Fibroblast of lung (primary cell): ENCODE measurements around the gene CHST3. TPM values are rescaled to one million over a fixed set of nuclear protein-coding genes. Genes with fewer than 3 reads are reported as not detected.
"Not testable (repeated sequence)": the region's sequence is repeated elsewhere in the genome, so short reads cannot be mapped to it uniquely, and the experiment has no call there.

ENCODE experiments used
- DNase-seq, 2 donors: peaks; one replicate each; pipeline versions ENCODE4 v3.0.0 to v3.0.0-alpha.2; 2010; ENCODE audit warnings: low read depth in 2 of 2
- H2AFZ ChIP-seq: 2 replicates; pipeline ENCODE4 v1.5.1; 2012; ENCODE audit warnings: low read length, control low read depth, inconsistent platforms
- H3K27ac ChIP-seq: 2 replicates; pipeline ENCODE4 v1.5.1; 2011; ENCODE audit warnings: low read length, control low read depth; ENCODE audit not compliant: insufficient read depth
- H3K27me3 ChIP-seq: 2 replicates; pipeline ENCODE4 v1.5.1; 2011; ENCODE audit warnings: mild to moderate bottlenecking, low read length; ENCODE audit not compliant: control insufficient read depth, insufficient read depth
- H3K36me3 ChIP-seq: 2 replicates; pipeline ENCODE4 v1.5.1; 2011; ENCODE audit warnings: low read length; ENCODE audit not compliant: control insufficient read depth, insufficient read depth
- H3K4me1 ChIP-seq: 2 replicates; pipeline ENCODE4 v1.5.1; 2011; ENCODE audit warnings: low read length; ENCODE audit not compliant: control insufficient read depth, insufficient read depth; ENCODE audit errors: extremely low read depth
- H3K4me2 ChIP-seq: 2 replicates; pipeline ENCODE4 v1.5.1; 2011; ENCODE audit warnings: low read length, control low read depth; ENCODE audit not compliant: insufficient read depth; ENCODE audit errors: extremely low read depth
- H3K4me3 ChIP-seq, 4 experiments: fragments of 200-600 bp in 1 of 4; sonication (generic) in 1 of 4; replicated peaks in 1 of 4; 2 replicates each; pipeline ENCODE4 v1.5.1; 2011 to 2016; ENCODE audit warnings: low read length in 4 of 4, low read depth in 3 of 4, mild to moderate bottlenecking in 3 of 4, control low read depth in 2 of 4, inconsistent platforms in 1 of 4, mixed read lengths in 1 of 4; ENCODE audit not compliant: insufficient read depth in 1 of 4; ENCODE audit errors: control extremely low read depth in 1 of 4
- H3K79me2 ChIP-seq: 2 replicates; pipeline ENCODE4 v1.5.1; 2012; ENCODE audit warnings: mild to moderate bottlenecking, low read length, inconsistent platforms; ENCODE audit not compliant: control insufficient read depth, insufficient read depth
- H3K9ac ChIP-seq: 2 replicates; pipeline ENCODE4 v1.5.1; 2011; ENCODE audit warnings: mild to moderate bottlenecking, low read length, control low read depth; ENCODE audit not compliant: insufficient read depth
- H3K9me3 ChIP-seq: 2 replicates; pipeline ENCODE4 v1.5.1; 2012; ENCODE audit warnings: low read depth, low read length; ENCODE audit not compliant: control insufficient read depth, insufficient read depth
- H4K20me1 ChIP-seq: 2 replicates; pipeline ENCODE4 v1.5.1; 2011; ENCODE audit warnings: low read length; ENCODE audit not compliant: control insufficient read depth, insufficient read depth; ENCODE audit errors: extremely low read depth
- EZH2 ChIP-seq: IDR thresholded peaks from 2 replicates; pipeline ENCODE4 v1.5.1; 2012; ENCODE audit warnings: low read length, control low read depth, mild to moderate bottlenecking; ENCODE audit errors: missing control alignments
- polyA plus RNA-seq, 2 donors: library from polyadenylated mRNA; depleted of rRNA in 1 of 2; stranded (reverse) in 1 of 2; unstranded in 1 of 2; fragments of >200 nt; gene quantifications; 2 replicates each; pipeline ENCODE4 v1.2.1, GENCODE V29; 2011 to 2012; ENCODE audit warnings: missing spikeins in 1 of 2
- total RNA-seq: library from RNA; depleted of rRNA; stranded (reverse); fragments of >200 nt; gene quantifications from 2 replicates; pipeline ENCODE4 v1.2.1, GENCODE V29; 2014
- TF ChIP-seq, protein P1 (sequence below), 2 donors: IDR thresholded peaks in 1 of 2; conservative IDR thresholded peaks in 1 of 2; 1 replicate in 1 of 2; 2 replicates in 1 of 2; pipeline ENCODE4 v1.5.1; 2011 to 2012; ENCODE audit warnings: low read length in 2 of 2, control low read depth in 1 of 2, inconsistent platforms in 1 of 2, low read depth in 1 of 2, mild to moderate bottlenecking in 1 of 2

Gene CHST3
- total and polyA plus RNA-seq, 2 donors (not counting 1 experiment from before 2014, with no cell fraction given), result 9.1 to 29.9 TPM

DNA sequence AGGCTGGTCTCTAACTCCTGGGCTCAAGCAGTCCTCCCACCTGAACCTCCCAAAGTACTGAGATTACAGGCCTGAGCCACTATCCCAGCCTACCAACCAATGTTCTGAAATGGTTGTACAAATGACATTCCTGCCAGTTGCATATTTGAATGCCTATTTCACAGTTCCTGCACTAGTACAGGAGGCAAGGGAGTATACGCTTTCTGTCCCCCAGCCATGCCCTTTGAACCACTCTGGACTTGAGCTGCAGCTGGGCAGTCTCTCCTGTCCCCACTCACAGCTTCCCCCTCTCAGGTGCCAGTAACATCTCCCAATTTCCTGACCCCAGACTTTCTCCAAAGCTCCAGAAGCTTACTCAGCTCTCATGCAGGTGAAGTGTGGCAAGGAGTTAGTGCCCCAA lies 65.2 kb downstream of the CHST3 start:
- H3K36me3 ChIP-seq, result no peaks in the 10 kb centered on the region
- H3K27ac ChIP-seq, result no peak overlapping the region
- no peaks in the 10 kb centered on the region for H3K79me2 ChIP-seq
- no peak overlapping the region for H3K4me3 ChIP-seq
- TF ChIP-seq, protein P1, sequence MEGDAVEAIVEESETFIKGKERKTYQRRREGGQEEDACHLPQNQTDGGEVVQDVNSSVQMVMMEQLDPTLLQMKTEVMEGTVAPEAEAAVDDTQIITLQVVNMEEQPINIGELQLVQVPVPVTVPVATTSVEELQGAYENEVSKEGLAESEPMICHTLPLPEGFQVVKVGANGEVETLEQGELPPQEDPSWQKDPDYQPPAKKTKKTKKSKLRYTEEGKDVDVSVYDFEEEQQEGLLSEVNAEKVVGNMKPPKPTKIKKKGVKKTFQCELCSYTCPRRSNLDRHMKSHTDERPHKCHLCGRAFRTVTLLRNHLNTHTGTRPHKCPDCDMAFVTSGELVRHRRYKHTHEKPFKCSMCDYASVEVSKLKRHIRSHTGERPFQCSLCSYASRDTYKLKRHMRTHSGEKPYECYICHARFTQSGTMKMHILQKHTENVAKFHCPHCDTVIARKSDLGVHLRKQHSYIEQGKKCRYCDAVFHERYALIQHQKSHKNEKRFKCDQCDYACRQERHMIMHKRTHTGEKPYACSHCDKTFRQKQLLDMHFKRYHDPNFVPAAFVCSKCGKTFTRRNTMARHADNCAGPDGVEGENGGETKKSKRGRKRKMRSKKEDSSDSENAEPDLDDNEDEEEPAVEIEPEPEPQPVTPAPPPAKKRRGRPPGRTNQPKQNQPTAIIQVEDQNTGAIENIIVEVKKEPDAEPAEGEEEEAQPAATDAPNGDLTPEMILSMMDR (conservative IDR thresholded peaks at IDR 0.05 in 1 of 2, IDR thresholded peaks at IDR 0.05 in 1 of 2; ENCODE audit: low read depth in 1 of 2, low read length in 2 of 2), result no peak
- TF ChIP-seq EZH2, result no peak
- peaks cover 5% of the 10 kb centered on the region for H3K27me3 ChIP-seq
- H2AFZ ChIP-seq, result no peak overlapping the region
- H4K20me1 ChIP-seq, result no peaks in the 10 kb centered on the region
- no peak for DNase-seq
- H3K9ac ChIP-seq, result no peak overlapping the region
- H3K4me2 ChIP-seq, result no peak overlapping the region
- H3K9me3 ChIP-seq, result no peaks in the 10 kb centered on the region
- H3K4me1 ChIP-seq, result no peaks in the 10 kb centered on the region

DNA sequence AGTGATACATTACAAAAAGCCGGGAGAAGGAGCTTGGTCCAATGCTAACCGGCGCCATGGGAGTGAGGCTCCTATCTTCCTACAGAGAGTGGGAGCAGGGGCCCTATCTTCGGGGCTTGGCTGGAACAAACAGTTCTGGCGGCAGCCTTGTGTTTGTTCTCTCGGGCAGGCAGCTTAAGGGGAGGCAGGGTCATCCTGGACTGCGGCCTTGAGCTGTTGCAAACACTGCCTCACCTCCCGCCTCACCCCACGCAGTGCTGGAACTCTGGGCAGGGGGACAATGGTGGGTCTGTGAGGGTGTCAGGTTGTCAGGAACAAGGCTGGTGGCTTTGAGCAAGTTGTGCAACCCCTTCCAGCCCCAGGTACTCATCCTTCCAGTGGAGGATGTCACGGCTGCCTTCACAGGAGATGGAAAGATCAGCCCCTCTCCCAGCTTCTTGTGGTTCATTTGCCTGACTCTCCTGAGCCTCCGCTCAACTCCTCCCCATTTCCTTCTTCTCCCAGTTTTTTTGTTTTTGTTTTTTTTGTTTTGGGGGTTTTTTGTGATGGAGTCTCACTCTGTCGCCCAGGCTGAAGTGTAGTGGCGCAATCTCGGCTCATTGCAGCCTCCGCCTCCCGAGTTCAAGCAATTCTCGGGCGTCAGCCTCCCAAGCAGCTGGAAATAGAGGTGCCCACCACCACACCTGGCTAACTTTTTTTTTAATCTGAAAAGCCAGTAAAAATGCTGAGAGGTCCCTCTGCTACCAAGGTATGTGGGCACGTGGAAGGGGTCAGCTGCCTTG lies 66.8 kb downstream of the CHST3 start:
- H3K27ac ChIP-seq, result no peak overlapping the region
- no peaks in the 10 kb centered on the region for H3K9me3 ChIP-seq
- H4K20me1 ChIP-seq, result no peaks in the 10 kb centered on the region
- TF ChIP-seq EZH2, result peak; percentile 40
- TF ChIP-seq, protein P1 (conservative IDR thresholded peaks at IDR 0.05 in 1 of 2, IDR thresholded peaks at IDR 0.05 in 1 of 2; ENCODE audit: low read depth in 1 of 2, low read length in 2 of 2), result no peak
- no peak overlapping the region for H3K9ac ChIP-seq
- H3K79me2 ChIP-seq, result no peaks in the 10 kb centered on the region
- DNase-seq, result peak in 1 of 2 donors; percentile 55
- no peaks in the 10 kb centered on the region for H3K4me1 ChIP-seq
- no peak overlapping the region for H2AFZ ChIP-seq
- H3K4me2 ChIP-seq, result no peak overlapping the region
- H3K4me3 ChIP-seq, result no peak overlapping the region
- H3K27me3 ChIP-seq, result peaks cover 7% of the 10 kb centered on the region
- no peaks in the 10 kb centered on the region for H3K36me3 ChIP-seq

DNA sequence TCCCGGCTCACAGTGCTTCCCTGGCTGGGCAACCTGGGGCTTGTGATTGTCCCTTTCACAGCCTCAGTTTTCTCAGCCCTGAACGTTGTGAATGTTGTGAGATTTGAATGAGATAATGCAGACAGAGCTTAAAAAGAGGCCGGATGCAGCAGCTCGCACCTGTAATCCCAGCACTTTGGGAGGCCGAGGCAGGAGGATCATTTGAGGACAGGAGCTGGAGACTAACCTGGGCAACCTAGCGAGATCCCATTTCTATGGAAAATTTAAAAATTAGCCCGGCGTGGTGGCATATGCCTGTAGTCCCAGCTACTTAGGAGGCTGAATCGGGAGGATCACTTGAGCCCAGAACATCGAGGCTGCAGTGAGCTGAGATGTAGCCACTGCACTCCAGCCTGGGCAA lies 67.5 kb downstream of the CHST3 start:
- no peak for DNase-seq
- peaks cover 7% of the 10 kb centered on the region for H3K27me3 ChIP-seq

DNA sequence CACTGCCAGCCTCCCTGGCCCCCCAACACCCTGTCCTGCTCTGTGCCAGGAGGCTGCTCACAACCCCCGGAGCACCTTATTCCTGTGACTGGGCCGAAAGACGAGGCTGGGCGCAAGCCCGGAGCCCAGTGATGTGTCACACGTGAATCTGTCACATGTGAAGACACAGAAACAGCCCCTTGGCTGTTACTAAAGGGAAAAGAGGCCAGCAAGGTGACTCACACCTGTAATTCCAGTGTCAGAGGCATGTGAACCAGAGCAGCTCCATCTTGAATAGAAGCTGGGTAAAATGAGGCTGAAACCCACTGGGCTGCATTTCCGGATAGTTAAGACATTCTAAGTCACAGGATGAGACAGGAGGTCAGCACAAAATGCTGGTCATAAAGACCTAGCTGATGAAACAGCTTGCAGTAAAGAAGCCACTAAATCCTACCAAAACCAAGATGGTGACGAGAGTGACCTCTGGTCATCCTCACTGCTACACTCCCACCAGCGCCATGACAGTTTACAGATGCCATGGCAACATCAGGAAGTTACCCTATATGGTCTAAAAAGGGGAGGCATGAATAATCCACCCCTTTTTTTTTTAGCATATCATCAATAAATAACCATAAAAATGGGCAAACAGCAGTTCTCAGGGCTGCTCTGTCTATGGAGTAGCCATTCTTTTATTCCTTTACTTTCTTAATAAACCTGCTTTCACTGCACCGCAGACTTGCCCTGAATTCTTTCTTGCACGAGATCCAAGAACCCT lies 68.4 kb downstream of the CHST3 start:
- not testable (repeated sequence) for H3K36me3 ChIP-seq, H2AFZ ChIP-seq, H3K9me3 ChIP-seq, H3K4me3 ChIP-seq, H4K20me1 ChIP-seq, H3K9ac ChIP-seq, H3K4me1 ChIP-seq, H3K27ac ChIP-seq, DNase-seq, H3K79me2 ChIP-seq, H3K4me2 ChIP-seq, H3K27me3 ChIP-seq

More for the DNA sequence above, 67.5 kb downstream of the CHST3 start:
- TF ChIP-seq EZH2, result no peak
- TF ChIP-seq, protein P1 (conservative IDR thresholded peaks at IDR 0.05 in 1 of 2, IDR thresholded peaks at IDR 0.05 in 1 of 2; ENCODE audit: low read depth in 1 of 2, low read length in 2 of 2), result no peak
- Histone ChIP-seq H3K4me1 (no peaks in the 10 kb centered on the region), H3K9ac (no peak overlapping the region), H3K4me3 (no peak overlapping the region), H3K36me3 (no peaks in the 10 kb centered on the region), H3K9me3 (no peaks in the 10 kb centered on the region), H3K79me2 (no peaks in the 10 kb centered on the region), H3K4me2 (no peak overlapping the region), H4K20me1 (no peaks in the 10 kb centered on the region), H2AFZ (no peak overlapping the region), H3K27ac (no peak overlapping the region)
